Spleen (tissue), 7 donors: ENCODE data around the gene FSTL1.

Experiments
- POLR2A ChIP-seq, 3 donors: fragments of 450-650 bp; IDR thresholded peaks; one replicate each; pipeline ENCODE4 v1.5.1; 2017; ENCODE audit warnings: antibody characterized with exemption in 3 of 3, mild to moderate bottlenecking in 1 of 3
- TF ChIP-seq, protein P1 (sequence below), 11 experiments: fragments of 200-600 bp in 7 of 11; fragments of 450-650 bp in 4 of 11; sonication (generic) in 4 of 11; IDR thresholded peaks in 8 of 11; conservative IDR thresholded peaks in 3 of 11; 1 replicate in 7 of 11; 2 replicates in 4 of 11; pipeline versions ENCODE4 v1.4.0 to v1.8.0; 2016 to 2021; ENCODE audit warnings: antibody characterized with exemption in 11 of 11, inconsistent platforms in 4 of 11, mild to moderate bottlenecking in 1 of 11
- donor health status: DM: no; HTN: no; CAD: no; lungs with moderate emphysema.
- donor health status: DM: no; HTN: no; CAD: no.
- donor health status: DM: no; HTN: no; CAD: no.

DNA sequence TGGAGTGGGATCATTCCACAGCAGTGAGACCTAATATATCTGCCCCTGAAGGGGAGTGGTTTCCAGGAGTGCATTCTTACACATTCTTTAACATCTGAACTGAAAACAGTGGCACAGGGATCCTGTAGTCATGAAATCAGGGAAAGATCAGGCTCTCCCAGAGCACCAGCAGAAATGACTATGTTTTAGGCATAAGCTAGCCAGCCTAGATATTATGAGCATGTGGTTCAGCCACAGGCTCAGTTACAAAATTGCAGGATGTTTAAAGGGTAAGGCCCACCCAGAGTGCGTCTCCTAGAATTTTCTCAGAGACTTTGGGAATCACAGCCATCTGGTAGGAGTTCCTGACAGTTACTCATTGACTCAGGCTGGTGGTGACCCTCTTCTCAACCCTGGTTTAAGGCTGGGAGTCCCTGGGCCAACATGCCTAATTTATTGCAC, 20.9 kb downstream of the FSTL1 start:
- no peak for TF ChIP-seq POLR2A (IDR thresholded peaks at IDR 0.05)
- TF ChIP-seq, protein P1, sequence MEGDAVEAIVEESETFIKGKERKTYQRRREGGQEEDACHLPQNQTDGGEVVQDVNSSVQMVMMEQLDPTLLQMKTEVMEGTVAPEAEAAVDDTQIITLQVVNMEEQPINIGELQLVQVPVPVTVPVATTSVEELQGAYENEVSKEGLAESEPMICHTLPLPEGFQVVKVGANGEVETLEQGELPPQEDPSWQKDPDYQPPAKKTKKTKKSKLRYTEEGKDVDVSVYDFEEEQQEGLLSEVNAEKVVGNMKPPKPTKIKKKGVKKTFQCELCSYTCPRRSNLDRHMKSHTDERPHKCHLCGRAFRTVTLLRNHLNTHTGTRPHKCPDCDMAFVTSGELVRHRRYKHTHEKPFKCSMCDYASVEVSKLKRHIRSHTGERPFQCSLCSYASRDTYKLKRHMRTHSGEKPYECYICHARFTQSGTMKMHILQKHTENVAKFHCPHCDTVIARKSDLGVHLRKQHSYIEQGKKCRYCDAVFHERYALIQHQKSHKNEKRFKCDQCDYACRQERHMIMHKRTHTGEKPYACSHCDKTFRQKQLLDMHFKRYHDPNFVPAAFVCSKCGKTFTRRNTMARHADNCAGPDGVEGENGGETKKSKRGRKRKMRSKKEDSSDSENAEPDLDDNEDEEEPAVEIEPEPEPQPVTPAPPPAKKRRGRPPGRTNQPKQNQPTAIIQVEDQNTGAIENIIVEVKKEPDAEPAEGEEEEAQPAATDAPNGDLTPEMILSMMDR (IDR thresholded peaks at IDR 0.05 in 8 of 11, conservative IDR thresholded peaks at IDR 0.05 in 3 of 11): no peak
